ENCODE data around the gene PLCB4.

GRCh38 chr20:9428292-9428607 lies 359.4 kb downstream of the PLCB4 start:
- TF ChIP-seq CTCF (optimal IDR thresholded peaks at IDR 0.05 in 1 of 3, IDR thresholded peaks at IDR 0.05 in 1 of 3, conservative IDR thresholded peaks at IDR 0.05 in 1 of 3; ENCODE audit: extremely low read depth in 1 of 3, insufficient read depth in 2 of 3, low read length in 3 of 3) (no peak), EZH2 (IDR thresholded peaks at IDR 0.05; ENCODE audit: low read length) (no peak)
